Spleen (tissue), 11 donors: Measurements from ENCODE around the gene EVC2. TPM values are rescaled to one million over a fixed set of nuclear protein-coding genes. Genes with fewer than 3 reads are reported as not detected.

Source experiments
- DNase-seq: peaks from one replicate; pipeline ENCODE4 v3.0.0-alpha.2; 2020
- H3K27ac ChIP-seq, 8 donors: fragments of 200-600 bp; sonication (generic) in 7 of 8; 1 replicate in 4 of 8; 2 replicates in 4 of 8; pipeline versions ENCODE4 v1.5.0 to v1.8.0; 2016 to 2021; ENCODE audit warnings: inconsistent platforms in 4 of 8, mild to moderate bottlenecking in 4 of 8, moderate library complexity in 1 of 8
- H3K27me3 ChIP-seq, 7 donors: fragments of 200-600 bp; sonication (generic) in 6 of 7; replicated peaks in 1 of 7; 1 replicate in 4 of 7; 2 replicates in 3 of 7; pipeline versions ENCODE4 v1.5.0 to v1.8.0; 2016 to 2021; ENCODE audit warnings: inconsistent platforms in 3 of 7, mild to moderate bottlenecking in 1 of 7
- H3K36me3 ChIP-seq, 6 donors: fragments of 200-600 bp; sonication (generic) in 5 of 6; 1 replicate in 4 of 6; 2 replicates in 2 of 6; pipeline versions ENCODE4 v1.5.0 to v1.8.0; 2016 to 2021; ENCODE audit warnings: inconsistent platforms in 2 of 6
- H3K4me1 ChIP-seq, 6 donors: fragments of 200-600 bp; sonication (generic) in 5 of 6; 1 replicate in 3 of 6; 2 replicates in 3 of 6; pipeline versions ENCODE4 v1.5.0 to v1.8.0; 2016 to 2021; ENCODE audit warnings: inconsistent platforms in 3 of 6
- H3K4me3 ChIP-seq, 8 donors: fragments of 200-600 bp; sonication (generic) in 7 of 8; 1 replicate in 4 of 8; 2 replicates in 4 of 8; pipeline versions ENCODE4 v1.5.0 to v1.8.0; 2016 to 2021; ENCODE audit warnings: inconsistent platforms in 4 of 8, mild to moderate bottlenecking in 4 of 8, moderate library complexity in 2 of 8
- H3K9me3 ChIP-seq, 8 donors: fragments of 200-600 bp; sonication (generic) in 7 of 8; 1 replicate in 4 of 8; 2 replicates in 4 of 8; pipeline versions ENCODE4 v1.5.0 to v1.8.0; 2016 to 2021; ENCODE audit warnings: inconsistent platforms in 4 of 8
- CTCF ChIP-seq, 11 experiments: fragments of 200-600 bp in 7 of 11; fragments of 450-650 bp in 4 of 11; sonication (generic) in 4 of 11; IDR thresholded peaks in 8 of 11; conservative IDR thresholded peaks in 3 of 11; 1 replicate in 7 of 11; 2 replicates in 4 of 11; pipeline versions ENCODE4 v1.4.0 to v1.8.0; 2016 to 2021; ENCODE audit warnings: antibody characterized with exemption in 11 of 11, inconsistent platforms in 4 of 11, mild to moderate bottlenecking in 1 of 11
- POLR2A ChIP-seq, 3 donors: fragments of 450-650 bp; IDR thresholded peaks; one replicate each; pipeline ENCODE4 v1.5.1; 2017; ENCODE audit warnings: antibody characterized with exemption in 3 of 3, mild to moderate bottlenecking in 1 of 3
- POLR2AphosphoS5 ChIP-seq, 3 donors: sonication (generic); formaldehyde crosslinking; IDR thresholded peaks; one replicate each; pipeline ENCODE4 v1.5.1; 2017; ENCODE audit warnings: antibody characterized with exemption in 3 of 3
- WGBS, 5 donors: extraction: QIAGEN DNeasy Blood & Tissue Kit in 3 of 5; methylation state at CpG; one replicate each; pipeline versions ENCODE4 v1.1.5 to v1.1.7; 2013 to 2018; 5-methylcytosine and 5-hydroxymethylcytosine counted together
- intact Hi-C: fragments of 100-400 bp; cut with DNase I; formaldehyde crosslinking; loops from one replicate; pipeline ENCODE4 v1.15.0; 2023; ENCODE audit warnings: low total_unique reads
- polyA plus RNA-seq, 3 donors: library from polyadenylated mRNA; stranded (reverse); fragments of 200-250 nt; gene quantifications; one replicate each; pipeline ENCODE4 v1.2.1, GENCODE V29; 2013
- total RNA-seq, 7 donors: library from RNA; depleted of rRNA in 3 of 7; stranded (reverse); fragments of >200 nt in 3 of 7; fragmentation: NEBNext Ultra II Directional in 4 of 7; extraction: Animal tissue kit (Norgen Biotek cat#: 25700) in 4 of 7; gene quantifications; one replicate each; pipeline versions ENCODE4 v1.1.0 to v1.2.1, GENCODE V29; 2016 to 2021
- donor health status: healthy with polysubstance abuse.
- donor health status: DM: no; HTN: no; CAD: no; lungs with moderate emphysema.
- donor health status: DM: no; HTN: no; CAD: no.
- donor health status: Bipolar disorder and iron deficiency.
- donor health status: healthy.
- donor health status: DM: no; HTN: no; CAD: no.
- donor health status: DM: yes; HTN: yes; CAD: no.

Gene EVC2
- total and polyA plus RNA-seq, 10 donors, result 0.30 to 4.4 (median 2.6) TPM

- no peak for DNase-seq
These were observed 49.4 kb downstream of the EVC2 start for GRCh38 chr4:5658974-5659373.

GRCh38 chr4:5656415-5656814 is 51.9 kb downstream of the EVC2 start:
- Histone ChIP-seq H3K27ac (no peak overlapping the region), H3K27me3 (no peaks in the 10 kb centered on the region), H3K4me1 (no peaks in the 10 kb centered on the region), H3K36me3 (peaks cover 0 to 14% (median 0%) of the 10 kb centered on the region in 6 donors), H3K9me3 (peaks cover 0 to 9% (median 7%) of the 10 kb centered on the region in 8 donors), H3K4me3 (no peak overlapping the region)
- intact Hi-C loops, result no loop called here
- TF ChIP-seq CTCF (IDR thresholded peaks at IDR 0.05 in 8 of 11, conservative IDR thresholded peaks at IDR 0.05 in 3 of 11) (no peak), POLR2A (IDR thresholded peaks at IDR 0.05) (no peak), POLR2AphosphoS5 (IDR thresholded peaks at IDR 0.05) (no peak)
- no peak for DNase-seq
- WGBS, 5 donors, result 60 to 79% (median 73%) methylated on average over 4 of the region's 4 CpGs

More at GRCh38 chr4:5658974-5659373, 49.4 kb downstream of the EVC2 start:
- Histone ChIP-seq H3K27me3 (no peaks in the 10 kb centered on the region), H3K27ac (no peak overlapping the region), H3K4me1 (no peaks in the 10 kb centered on the region), H3K36me3 (peaks cover 0 to 12% (median 2%) of the 10 kb centered on the region in 6 donors), H3K9me3 (peaks cover 0 to 16% (median 12%) of the 10 kb centered on the region in 8 donors), H3K4me3 (no peak overlapping the region)
- WGBS, 5 donors, result 89 to 94% (median 91%) methylated on average over 6 of the region's 6 CpGs
- no peak for TF ChIP-seq CTCF (IDR thresholded peaks at IDR 0.05 in 8 of 11, conservative IDR thresholded peaks at IDR 0.05 in 3 of 11)
- no peak for TF ChIP-seq POLR2AphosphoS5 (IDR thresholded peaks at IDR 0.05)
- TF ChIP-seq POLR2A (IDR thresholded peaks at IDR 0.05), result no peak
- intact Hi-C loops, result no loop called here

GRCh38 chr4:5654791-5655190 is 53.6 kb downstream of the EVC2 start:
- H3K4me1 ChIP-seq, result no peaks in the 10 kb centered on the region
- no peaks in the 10 kb centered on the region for H3K27me3 ChIP-seq
- WGBS, 5 donors, result 80 to 93% (median 87%) methylated on average over 11 of the region's 11 CpGs
- H3K4me3 ChIP-seq, result no peak overlapping the region
- H3K9me3 ChIP-seq, result no peaks in the 10 kb centered on the region
- peaks cover 0 to 8% (median 0%) of the 10 kb centered on the region in 6 donors for H3K36me3 ChIP-seq
- DNase-seq, result no peak
- TF ChIP-seq POLR2A (IDR thresholded peaks at IDR 0.05), result no peak
- TF ChIP-seq POLR2AphosphoS5 (IDR thresholded peaks at IDR 0.05), result no peak
- TF ChIP-seq CTCF (IDR thresholded peaks at IDR 0.05 in 8 of 11, conservative IDR thresholded peaks at IDR 0.05 in 3 of 11), result no peak
- no peak overlapping the region for H3K27ac ChIP-seq
- intact Hi-C loops, result no loop called here

GRCh38 chr4:5651089-5651488 is 57.3 kb downstream of the EVC2 start:
- WGBS, 5 donors, result 89 to 95% (median 94%) methylated on average over 6 of the region's 6 CpGs
- H3K36me3 ChIP-seq, result peaks cover 0 to 8% (median 0%) of the 10 kb centered on the region in 6 donors
- intact Hi-C loops, result no loop called here
- no peaks in the 10 kb centered on the region for H3K27me3 ChIP-seq
- TF ChIP-seq CTCF (IDR thresholded peaks at IDR 0.05 in 8 of 11, conservative IDR thresholded peaks at IDR 0.05 in 3 of 11), result no peak
- TF ChIP-seq POLR2A (IDR thresholded peaks at IDR 0.05), result no peak
- no peak for TF ChIP-seq POLR2AphosphoS5 (IDR thresholded peaks at IDR 0.05)
- no peaks in the 10 kb centered on the region for H3K4me1 ChIP-seq
- no peak overlapping the region for H3K4me3 ChIP-seq
- DNase-seq, result no peak
- H3K9me3 ChIP-seq, result no peaks in the 10 kb centered on the region
- no peak overlapping the region for H3K27ac ChIP-seq
